CD14-positive monocyte (primary cell): ENCODE results near the gene TTC3. TPM values are rescaled to one million over a fixed set of nuclear protein-coding genes. Genes with fewer than 3 reads are reported as not detected.
A peak's percentile ranks its signal among the peaks of the same experiment; 100 is the strongest.

Experiments
- DNase-seq, 3 donors: peaks; one replicate each; pipeline ENCODE4 v3.0.0-alpha.2; 2011 to 2022
- H2AFZ ChIP-seq: 2 replicates; pipeline ENCODE4 v1.6.0; 2012; ENCODE audit warnings: mild to moderate bottlenecking, low read depth, low read length, inconsistent platforms; ENCODE audit not compliant: insufficient read depth, poor library complexity, severe bottlenecking
- H3K27ac ChIP-seq, 2 donors: 1 replicate in 1 of 2; 2 replicates in 1 of 2; pipeline ENCODE4 v1.5.1; 2012 to 2013; ENCODE audit warnings: low read length in 2 of 2, control low read depth in 1 of 2, inconsistent platforms in 1 of 2, low read depth in 1 of 2, mild to moderate bottlenecking in 1 of 2
- H3K27me3 ChIP-seq, 2 donors: one replicate each; pipeline versions ENCODE4 v1.6.0 to v1.6.1; 2011 to 2013; ENCODE audit warnings: low read length in 2 of 2; ENCODE audit not compliant: control insufficient read depth in 2 of 2, insufficient read depth in 2 of 2
- H3K36me3 ChIP-seq, 2 donors: replicated peaks in 1 of 2; 1 replicate in 1 of 2; 2 replicates in 1 of 2; pipeline versions ENCODE4 v1.5.1 to v1.6.1; 2012 to 2013; ENCODE audit warnings: low read length in 2 of 2, control low read depth in 1 of 2, inconsistent platforms in 1 of 2, mild to moderate bottlenecking in 1 of 2; ENCODE audit not compliant: insufficient read depth in 2 of 2, control insufficient read depth in 1 of 2
- H3K4me1 ChIP-seq, 2 donors: 1 replicate in 1 of 2; 2 replicates in 1 of 2; pipeline versions ENCODE4 v1.5.1 to v1.6.1; 2012 to 2013; ENCODE audit warnings: low read length in 2 of 2, control low read depth in 1 of 2, inconsistent platforms in 1 of 2, mild to moderate bottlenecking in 1 of 2, moderate library complexity in 1 of 2; ENCODE audit not compliant: insufficient read depth in 2 of 2, control insufficient read depth in 1 of 2
- H3K4me2 ChIP-seq: replicated peaks from 2 replicates; pipeline ENCODE3; 2012; ENCODE audit warnings: low read length, moderate library complexity, mild to moderate bottlenecking; ENCODE audit not compliant: poor library complexity, severe bottlenecking; ENCODE audit errors: extremely low read depth
- H3K4me3 ChIP-seq, 3 experiments: fragments of 200-600 bp in 1 of 3; sonication (generic) in 1 of 3; replicated peaks in 1 of 3; 1 replicate in 2 of 3; 2 replicates in 1 of 3; pipeline ENCODE4 v1.5.1; 2011 to 2013; ENCODE audit warnings: low read length in 3 of 3, mild to moderate bottlenecking in 3 of 3, control low read depth in 2 of 3, low read depth in 2 of 3, inconsistent platforms in 1 of 3, moderate library complexity in 1 of 3
- H3K79me2 ChIP-seq: 2 replicates; pipeline ENCODE4 v1.6.0; 2012; ENCODE audit warnings: mild to moderate bottlenecking, control low read depth, inconsistent platforms, low read length, moderate library complexity; ENCODE audit not compliant: insufficient read depth
- H3K9ac ChIP-seq: 2 replicates; pipeline ENCODE4 v1.6.0; 2017; ENCODE audit warnings: low read length, mild to moderate bottlenecking; ENCODE audit not compliant: insufficient read depth, poor library complexity, severe bottlenecking
- H3K9me3 ChIP-seq, 2 donors: replicated peaks in 1 of 2; 1 replicate in 1 of 2; 2 replicates in 1 of 2; pipeline versions ENCODE4 v1.5.1 to v1.6.1; 2012 to 2013; ENCODE audit warnings: low read length in 2 of 2, control low read depth in 1 of 2; ENCODE audit not compliant: control insufficient read depth in 1 of 2, insufficient read depth in 1 of 2
- H4K20me1 ChIP-seq: 2 replicates; pipeline ENCODE4 v1.6.0; 2012; ENCODE audit warnings: mild to moderate bottlenecking, low read length, control low read depth, moderate library complexity; ENCODE audit not compliant: insufficient read depth
- H3K27ac Mint-ChIP-seq, 7 donors: one replicate each; pipeline ENCODE4 v1.8.0; 2020; ENCODE audit warnings: mild to moderate bottlenecking in 7 of 7, mixed read lengths in 7 of 7, moderate library complexity in 6 of 7, inconsistent platforms in 2 of 7
- H3K27me3 Mint-ChIP-seq, 3 donors: one replicate each; pipeline ENCODE4 v1.8.0; 2021 to 2022; ENCODE audit warnings: low read depth in 3 of 3, mild to moderate bottlenecking in 3 of 3, mixed read lengths in 3 of 3, moderate library complexity in 3 of 3, inconsistent platforms in 1 of 3
- H3K36me3 Mint-ChIP-seq, 2 donors: one replicate each; pipeline ENCODE4 v1.8.0; 2020; ENCODE audit warnings: mixed read lengths in 2 of 2, inconsistent platforms in 1 of 2, mild to moderate bottlenecking in 1 of 2
- H3K4me1 Mint-ChIP-seq: one replicate; pipeline ENCODE4 v1.8.0; 2020; ENCODE audit warnings: mild to moderate bottlenecking, mixed read lengths
- H3K4me3 Mint-ChIP-seq, 2 donors: one replicate each; pipeline ENCODE4 v1.8.0; 2020; ENCODE audit warnings: mild to moderate bottlenecking in 2 of 2, mixed read lengths in 2 of 2, moderate library complexity in 1 of 2
- H3K9me3 Mint-ChIP-seq, 7 donors: one replicate each; pipeline ENCODE4 v1.8.0; 2020 to 2022; ENCODE audit warnings: mixed read lengths in 7 of 7, mild to moderate bottlenecking in 6 of 7, moderate library complexity in 6 of 7, inconsistent platforms in 2 of 7
- CTCF ChIP-seq: fragments of 200-600 bp; IDR thresholded peaks from one replicate; pipeline ENCODE4 v1.8.0; 2022; ENCODE audit warnings: antibody characterized with exemption, mild to moderate bottlenecking
- WGBS: methylation state at CpG from one replicate; pipeline ENCODE4 v1.1.5; 2013; ENCODE audit warnings: missing lambda C conversion rate; ENCODE audit not compliant: insufficient coverage; 5-methylcytosine and 5-hydroxymethylcytosine counted together
- intact Hi-C, 2 donors: fragments of 100-400 bp; cut with micrococcal nuclease; formaldehyde crosslinking; loops; one replicate each; pipeline versions ENCODE4 v1.15.0 to v1.15.1; 2023
- polyA plus RNA-seq, 3 donors: library from polyadenylated mRNA; depleted of rRNA in 1 of 3; unstranded in 2 of 3; stranded (reverse) in 1 of 3; fragments of 300-500 nt in 2 of 3; fragments of >200 nt in 1 of 3; fragmentation: Illumina TruSeq in 2 of 3; gene quantifications; 1 replicate in 2 of 3; 2 replicates in 1 of 3; pipeline ENCODE4 v1.2.3, GENCODE V29; 2012 to 2021

The TTC3 gene
- polyA plus RNA-seq, 3 donors, result 9.6 to 35.4 (median 17.9) TPM

GRCh38 chr21:37082856-37083528 is 9.9 kb downstream of the TTC3 start:
- TF ChIP-seq CTCF, result no peak
- no peaks in the 10 kb centered on the region for H3K36me3 ChIP-seq
- H3K9me3 ChIP-seq, result no peaks in the 10 kb centered on the region
- H3K4me1 ChIP-seq, result peaks cover 12 to 24% of the 10 kb centered on the region in 2 donors
- H3K4me2 ChIP-seq, result no peak overlapping the region
- Mint-ChIP-seq H3K4me1 (peaks cover 38% of the 10 kb centered on the region), H3K27me3 (no peaks in the 10 kb centered on the region), H3K4me3 (peak overlapping the region in 1 of 2 donors; percentile 32), H3K9me3 (no peaks in the 10 kb centered on the region), H3K27ac (peak overlapping the region in 3 of 7 donors; percentile 0 to 34 (median 5)), H3K36me3 (peaks cover 2 to 3% of the 10 kb centered on the region in 2 donors)
- H3K9ac ChIP-seq, result no peak overlapping the region
- no peak overlapping the region for H2AFZ ChIP-seq
- no peaks in the 10 kb centered on the region for H3K27me3 ChIP-seq
- H3K4me3 ChIP-seq, result no peak overlapping the region
- no peak overlapping the region for H3K27ac ChIP-seq
- no peak for DNase-seq
- H3K79me2 ChIP-seq, result peaks cover 77% of the 10 kb centered on the region
- peaks cover 23% of the 10 kb centered on the region for H4K20me1 ChIP-seq
- intact Hi-C loops, result no loop called here

- H3K9me3 ChIP-seq, result no peaks in the 10 kb centered on the region
- no peak overlapping the region for H3K27ac Mint-ChIP-seq
- intact Hi-C loops, result no loop called here
- H3K9ac ChIP-seq, result no peak overlapping the region
- peaks cover 19% of the 10 kb centered on the region for H3K4me1 Mint-ChIP-seq
- no peak for DNase-seq
- no peaks in the 10 kb centered on the region for H3K27me3 ChIP-seq
- 100% methylated on average over 2 of the region's 3 CpGs for WGBS
- TF ChIP-seq CTCF, result no peak
- H2AFZ ChIP-seq, result no peak overlapping the region
- no peaks in the 10 kb centered on the region for H3K27me3 Mint-ChIP-seq
- peaks cover 5 to 16% of the 10 kb centered on the region in 2 donors for H3K36me3 ChIP-seq
- H3K4me2 ChIP-seq, result no peak overlapping the region
- no peak overlapping the region for H3K27ac ChIP-seq
- no peak overlapping the region for H3K4me3 Mint-ChIP-seq
- H3K36me3 Mint-ChIP-seq, result peaks cover 13 to 19% of the 10 kb centered on the region in 2 donors
- peaks cover 61% of the 10 kb centered on the region for H3K79me2 ChIP-seq
- H3K4me3 ChIP-seq, result no peak overlapping the region
- H3K9me3 Mint-ChIP-seq, result no peaks in the 10 kb centered on the region
- H3K4me1 ChIP-seq, result peaks cover 8 to 12% of the 10 kb centered on the region in 2 donors
- peaks cover 16% of the 10 kb centered on the region for H4K20me1 ChIP-seq
Measured at GRCh38 chr21:37085726-37086125, 12.7 kb downstream of the TTC3 start.
